WTC11 (cell line): Measurements from ENCODE around the gene GGT1.

Experiments used
- ATF1 ChIP-seq: sonication (generic); formaldehyde crosslinking; IDR thresholded peaks from 2 replicates; pipeline ENCODE4 v1.8.1; 2023; ENCODE audit warnings: mild to moderate bottlenecking, moderate library complexity, missing genetic modification reagents
- EMX1 ChIP-seq: fragments of 250-450 bp; sonication (Bioruptor Pico); IDR thresholded peaks from 2 replicates; pipeline ENCODE4 v1.8.0; 2021; ENCODE audit warnings: mild to moderate bottlenecking
- FOXK1 ChIP-seq: sonication (generic); formaldehyde crosslinking; IDR thresholded peaks from 2 replicates; pipeline ENCODE4 v1.8.0; 2022; ENCODE audit warnings: mild to moderate bottlenecking, moderate library complexity, missing genetic modification reagents
- MXD4 ChIP-seq: fragments of 250-450 bp; sonication (Bioruptor Pico); IDR thresholded peaks from 2 replicates; pipeline ENCODE4 v1.8.0; 2021; ENCODE audit warnings: mild to moderate bottlenecking, moderate library complexity, borderline replicate concordance
- RELA ChIP-seq: sonication (generic); formaldehyde crosslinking; IDR thresholded peaks from 2 replicates; pipeline ENCODE4 v1.8.1; 2022; ENCODE audit warnings: missing genetic modification reagents, mild to moderate bottlenecking, borderline replicate concordance
- TF ChIP-seq, protein P1 (sequence below): sonication (generic); formaldehyde crosslinking; IDR thresholded peaks from 2 replicates; pipeline ENCODE4 v1.8.1; 2023; ENCODE audit warnings: mild to moderate bottlenecking, missing genetic modification reagents
- TF ChIP-seq, protein P2 (sequence below): fragments of 200-600 bp; IDR thresholded peaks from 2 replicates; pipeline ENCODE4 v1.8.0; 2022; ENCODE audit warnings: antibody characterized with exemption
- TF ChIP-seq, protein P3 (sequence below): sonication (generic); formaldehyde crosslinking; IDR thresholded peaks from 2 replicates; pipeline ENCODE4 v1.8.1; 2022; ENCODE audit warnings: missing genetic modification reagents, borderline replicate concordance
- TF ChIP-seq, protein P4 (sequence below): sonication (generic); formaldehyde crosslinking; IDR thresholded peaks from 2 replicates; pipeline ENCODE4 v1.8.0; 2023; ENCODE audit warnings: mild to moderate bottlenecking, missing genetic modification reagents
- TF ChIP-seq, protein P5 (sequence below): sonication (generic); formaldehyde crosslinking; conservative IDR thresholded peaks from 2 replicates; pipeline ENCODE4 v1.8.1; 2023; ENCODE audit warnings: mild to moderate bottlenecking, low read depth, missing genetic modification reagents, moderate library complexity
- TF ChIP-seq, protein P6 (sequence below): sonication (generic); formaldehyde crosslinking; IDR thresholded peaks from 2 replicates; pipeline ENCODE4 v1.8.1; 2023; ENCODE audit warnings: mild to moderate bottlenecking, missing genetic modification reagents, moderate library complexity
- TF ChIP-seq, protein P7 (sequence below): sonication (generic); formaldehyde crosslinking; IDR thresholded peaks from 2 replicates; pipeline ENCODE4 v1.8.1; 2022; ENCODE audit warnings: low read depth, missing genetic modification reagents, borderline replicate concordance
- TF ChIP-seq, protein P8 (sequence below): sonication (generic); formaldehyde crosslinking; IDR thresholded peaks from 2 replicates; pipeline ENCODE4 v1.8.0; 2023; ENCODE audit warnings: missing genetic modification reagents, mild to moderate bottlenecking, borderline replicate concordance

DNA sequence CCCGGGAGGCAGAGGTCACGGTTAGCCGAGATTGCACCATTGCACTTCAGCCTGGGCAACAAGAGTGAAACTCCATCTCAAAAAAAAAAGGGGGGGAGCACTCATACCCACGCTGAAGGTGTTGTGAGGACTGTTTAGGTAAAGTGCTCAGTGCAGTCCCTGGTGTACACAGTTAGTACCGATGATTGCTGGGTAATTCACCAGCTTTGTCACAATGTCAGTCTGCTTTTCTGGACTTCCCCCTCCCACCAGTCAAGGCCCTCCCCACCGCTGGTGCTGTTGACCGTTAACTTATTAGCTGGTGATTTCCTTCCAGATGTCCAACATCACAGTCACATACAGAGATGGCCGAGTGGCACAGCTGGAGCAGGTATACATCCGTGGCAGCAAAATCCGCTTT, 35.3 kb upstream of the GGT1 start:
- TF ChIP-seq, protein P1, sequence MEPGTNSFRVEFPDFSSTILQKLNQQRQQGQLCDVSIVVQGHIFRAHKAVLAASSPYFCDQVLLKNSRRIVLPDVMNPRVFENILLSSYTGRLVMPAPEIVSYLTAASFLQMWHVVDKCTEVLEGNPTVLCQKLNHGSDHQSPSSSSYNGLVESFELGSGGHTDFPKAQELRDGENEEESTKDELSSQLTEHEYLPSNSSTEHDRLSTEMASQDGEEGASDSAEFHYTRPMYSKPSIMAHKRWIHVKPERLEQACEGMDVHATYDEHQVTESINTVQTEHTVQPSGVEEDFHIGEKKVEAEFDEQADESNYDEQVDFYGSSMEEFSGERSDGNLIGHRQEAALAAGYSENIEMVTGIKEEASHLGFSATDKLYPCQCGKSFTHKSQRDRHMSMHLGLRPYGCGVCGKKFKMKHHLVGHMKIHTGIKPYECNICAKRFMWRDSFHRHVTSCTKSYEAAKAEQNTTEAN (CRISPR knock-in tag) = no peak
- TF ChIP-seq FOXK1 (CRISPR knock-in tag) (no peak), ATF1 (CRISPR knock-in tag) (no peak), EMX1 (CRISPR knock-in tag) (no peak), MXD4 (CRISPR knock-in tag) (no peak), RELA (CRISPR knock-in tag) (no peak)
- TF ChIP-seq, protein P2, sequence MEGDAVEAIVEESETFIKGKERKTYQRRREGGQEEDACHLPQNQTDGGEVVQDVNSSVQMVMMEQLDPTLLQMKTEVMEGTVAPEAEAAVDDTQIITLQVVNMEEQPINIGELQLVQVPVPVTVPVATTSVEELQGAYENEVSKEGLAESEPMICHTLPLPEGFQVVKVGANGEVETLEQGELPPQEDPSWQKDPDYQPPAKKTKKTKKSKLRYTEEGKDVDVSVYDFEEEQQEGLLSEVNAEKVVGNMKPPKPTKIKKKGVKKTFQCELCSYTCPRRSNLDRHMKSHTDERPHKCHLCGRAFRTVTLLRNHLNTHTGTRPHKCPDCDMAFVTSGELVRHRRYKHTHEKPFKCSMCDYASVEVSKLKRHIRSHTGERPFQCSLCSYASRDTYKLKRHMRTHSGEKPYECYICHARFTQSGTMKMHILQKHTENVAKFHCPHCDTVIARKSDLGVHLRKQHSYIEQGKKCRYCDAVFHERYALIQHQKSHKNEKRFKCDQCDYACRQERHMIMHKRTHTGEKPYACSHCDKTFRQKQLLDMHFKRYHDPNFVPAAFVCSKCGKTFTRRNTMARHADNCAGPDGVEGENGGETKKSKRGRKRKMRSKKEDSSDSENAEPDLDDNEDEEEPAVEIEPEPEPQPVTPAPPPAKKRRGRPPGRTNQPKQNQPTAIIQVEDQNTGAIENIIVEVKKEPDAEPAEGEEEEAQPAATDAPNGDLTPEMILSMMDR = no peak
- TF ChIP-seq, protein P3, sequence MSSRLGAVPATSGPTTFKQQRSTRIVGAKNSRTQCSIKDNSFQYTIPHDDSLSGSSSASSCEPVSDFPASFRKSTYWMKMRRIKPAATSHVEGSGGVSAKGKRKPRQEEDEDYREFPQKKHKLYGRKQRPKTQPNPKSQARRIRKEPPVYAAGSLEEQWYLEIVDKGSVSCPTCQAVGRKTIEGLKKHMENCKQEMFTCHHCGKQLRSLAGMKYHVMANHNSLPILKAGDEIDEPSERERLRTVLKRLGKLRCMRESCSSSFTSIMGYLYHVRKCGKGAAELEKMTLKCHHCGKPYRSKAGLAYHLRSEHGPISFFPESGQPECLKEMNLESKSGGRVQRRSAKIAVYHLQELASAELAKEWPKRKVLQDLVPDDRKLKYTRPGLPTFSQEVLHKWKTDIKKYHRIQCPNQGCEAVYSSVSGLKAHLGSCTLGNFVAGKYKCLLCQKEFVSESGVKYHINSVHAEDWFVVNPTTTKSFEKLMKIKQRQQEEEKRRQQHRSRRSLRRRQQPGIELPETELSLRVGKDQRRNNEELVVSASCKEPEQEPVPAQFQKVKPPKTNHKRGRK (CRISPR knock-in tag) = no peak
- TF ChIP-seq, protein P4, sequence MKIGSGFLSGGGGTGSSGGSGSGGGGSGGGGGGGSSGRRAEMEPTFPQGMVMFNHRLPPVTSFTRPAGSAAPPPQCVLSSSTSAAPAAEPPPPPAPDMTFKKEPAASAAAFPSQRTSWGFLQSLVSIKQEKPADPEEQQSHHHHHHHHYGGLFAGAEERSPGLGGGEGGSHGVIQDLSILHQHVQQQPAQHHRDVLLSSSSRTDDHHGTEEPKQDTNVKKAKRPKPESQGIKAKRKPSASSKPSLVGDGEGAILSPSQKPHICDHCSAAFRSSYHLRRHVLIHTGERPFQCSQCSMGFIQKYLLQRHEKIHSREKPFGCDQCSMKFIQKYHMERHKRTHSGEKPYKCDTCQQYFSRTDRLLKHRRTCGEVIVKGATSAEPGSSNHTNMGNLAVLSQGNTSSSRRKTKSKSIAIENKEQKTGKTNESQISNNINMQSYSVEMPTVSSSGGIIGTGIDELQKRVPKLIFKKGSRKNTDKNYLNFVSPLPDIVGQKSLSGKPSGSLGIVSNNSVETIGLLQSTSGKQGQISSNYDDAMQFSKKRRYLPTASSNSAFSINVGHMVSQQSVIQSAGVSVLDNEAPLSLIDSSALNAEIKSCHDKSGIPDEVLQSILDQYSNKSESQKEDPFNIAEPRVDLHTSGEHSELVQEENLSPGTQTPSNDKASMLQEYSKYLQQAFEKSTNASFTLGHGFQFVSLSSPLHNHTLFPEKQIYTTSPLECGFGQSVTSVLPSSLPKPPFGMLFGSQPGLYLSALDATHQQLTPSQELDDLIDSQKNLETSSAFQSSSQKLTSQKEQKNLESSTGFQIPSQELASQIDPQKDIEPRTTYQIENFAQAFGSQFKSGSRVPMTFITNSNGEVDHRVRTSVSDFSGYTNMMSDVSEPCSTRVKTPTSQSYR (CRISPR knock-in tag) = no peak
- TF ChIP-seq, protein P5, sequence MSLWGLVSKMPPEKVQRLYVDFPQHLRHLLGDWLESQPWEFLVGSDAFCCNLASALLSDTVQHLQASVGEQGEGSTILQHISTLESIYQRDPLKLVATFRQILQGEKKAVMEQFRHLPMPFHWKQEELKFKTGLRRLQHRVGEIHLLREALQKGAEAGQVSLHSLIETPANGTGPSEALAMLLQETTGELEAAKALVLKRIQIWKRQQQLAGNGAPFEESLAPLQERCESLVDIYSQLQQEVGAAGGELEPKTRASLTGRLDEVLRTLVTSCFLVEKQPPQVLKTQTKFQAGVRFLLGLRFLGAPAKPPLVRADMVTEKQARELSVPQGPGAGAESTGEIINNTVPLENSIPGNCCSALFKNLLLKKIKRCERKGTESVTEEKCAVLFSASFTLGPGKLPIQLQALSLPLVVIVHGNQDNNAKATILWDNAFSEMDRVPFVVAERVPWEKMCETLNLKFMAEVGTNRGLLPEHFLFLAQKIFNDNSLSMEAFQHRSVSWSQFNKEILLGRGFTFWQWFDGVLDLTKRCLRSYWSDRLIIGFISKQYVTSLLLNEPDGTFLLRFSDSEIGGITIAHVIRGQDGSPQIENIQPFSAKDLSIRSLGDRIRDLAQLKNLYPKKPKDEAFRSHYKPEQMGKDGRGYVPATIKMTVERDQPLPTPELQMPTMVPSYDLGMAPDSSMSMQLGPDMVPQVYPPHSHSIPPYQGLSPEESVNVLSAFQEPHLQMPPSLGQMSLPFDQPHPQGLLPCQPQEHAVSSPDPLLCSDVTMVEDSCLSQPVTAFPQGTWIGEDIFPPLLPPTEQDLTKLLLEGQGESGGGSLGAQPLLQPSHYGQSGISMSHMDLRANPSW = no peak
- TF ChIP-seq, protein P6, sequence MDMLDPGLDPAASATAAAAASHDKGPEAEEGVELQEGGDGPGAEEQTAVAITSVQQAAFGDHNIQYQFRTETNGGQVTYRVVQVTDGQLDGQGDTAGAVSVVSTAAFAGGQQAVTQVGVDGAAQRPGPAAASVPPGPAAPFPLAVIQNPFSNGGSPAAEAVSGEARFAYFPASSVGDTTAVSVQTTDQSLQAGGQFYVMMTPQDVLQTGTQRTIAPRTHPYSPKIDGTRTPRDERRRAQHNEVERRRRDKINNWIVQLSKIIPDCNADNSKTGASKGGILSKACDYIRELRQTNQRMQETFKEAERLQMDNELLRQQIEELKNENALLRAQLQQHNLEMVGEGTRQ (CRISPR knock-in tag) = no peak
- TF ChIP-seq, protein P7, sequence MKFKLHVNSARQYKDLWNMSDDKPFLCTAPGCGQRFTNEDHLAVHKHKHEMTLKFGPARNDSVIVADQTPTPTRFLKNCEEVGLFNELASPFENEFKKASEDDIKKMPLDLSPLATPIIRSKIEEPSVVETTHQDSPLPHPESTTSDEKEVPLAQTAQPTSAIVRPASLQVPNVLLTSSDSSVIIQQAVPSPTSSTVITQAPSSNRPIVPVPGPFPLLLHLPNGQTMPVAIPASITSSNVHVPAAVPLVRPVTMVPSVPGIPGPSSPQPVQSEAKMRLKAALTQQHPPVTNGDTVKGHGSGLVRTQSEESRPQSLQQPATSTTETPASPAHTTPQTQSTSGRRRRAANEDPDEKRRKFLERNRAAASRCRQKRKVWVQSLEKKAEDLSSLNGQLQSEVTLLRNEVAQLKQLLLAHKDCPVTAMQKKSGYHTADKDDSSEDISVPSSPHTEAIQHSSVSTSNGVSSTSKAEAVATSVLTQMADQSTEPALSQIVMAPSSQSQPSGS = no peak
- TF ChIP-seq, protein P8, sequence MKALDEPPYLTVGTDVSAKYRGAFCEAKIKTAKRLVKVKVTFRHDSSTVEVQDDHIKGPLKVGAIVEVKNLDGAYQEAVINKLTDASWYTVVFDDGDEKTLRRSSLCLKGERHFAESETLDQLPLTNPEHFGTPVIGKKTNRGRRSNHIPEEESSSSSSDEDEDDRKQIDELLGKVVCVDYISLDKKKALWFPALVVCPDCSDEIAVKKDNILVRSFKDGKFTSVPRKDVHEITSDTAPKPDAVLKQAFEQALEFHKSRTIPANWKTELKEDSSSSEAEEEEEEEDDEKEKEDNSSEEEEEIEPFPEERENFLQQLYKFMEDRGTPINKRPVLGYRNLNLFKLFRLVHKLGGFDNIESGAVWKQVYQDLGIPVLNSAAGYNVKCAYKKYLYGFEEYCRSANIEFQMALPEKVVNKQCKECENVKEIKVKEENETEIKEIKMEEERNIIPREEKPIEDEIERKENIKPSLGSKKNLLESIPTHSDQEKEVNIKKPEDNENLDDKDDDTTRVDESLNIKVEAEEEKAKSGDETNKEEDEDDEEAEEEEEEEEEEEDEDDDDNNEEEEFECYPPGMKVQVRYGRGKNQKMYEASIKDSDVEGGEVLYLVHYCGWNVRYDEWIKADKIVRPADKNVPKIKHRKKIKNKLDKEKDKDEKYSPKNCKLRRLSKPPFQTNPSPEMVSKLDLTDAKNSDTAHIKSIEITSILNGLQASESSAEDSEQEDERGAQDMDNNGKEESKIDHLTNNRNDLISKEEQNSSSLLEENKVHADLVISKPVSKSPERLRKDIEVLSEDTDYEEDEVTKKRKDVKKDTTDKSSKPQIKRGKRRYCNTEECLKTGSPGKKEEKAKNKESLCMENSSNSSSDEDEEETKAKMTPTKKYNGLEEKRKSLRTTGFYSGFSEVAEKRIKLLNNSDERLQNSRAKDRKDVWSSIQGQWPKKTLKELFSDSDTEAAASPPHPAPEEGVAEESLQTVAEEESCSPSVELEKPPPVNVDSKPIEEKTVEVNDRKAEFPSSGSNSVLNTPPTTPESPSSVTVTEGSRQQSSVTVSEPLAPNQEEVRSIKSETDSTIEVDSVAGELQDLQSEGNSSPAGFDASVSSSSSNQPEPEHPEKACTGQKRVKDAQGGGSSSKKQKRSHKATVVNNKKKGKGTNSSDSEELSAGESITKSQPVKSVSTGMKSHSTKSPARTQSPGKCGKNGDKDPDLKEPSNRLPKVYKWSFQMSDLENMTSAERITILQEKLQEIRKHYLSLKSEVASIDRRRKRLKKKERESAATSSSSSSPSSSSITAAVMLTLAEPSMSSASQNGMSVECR (CRISPR knock-in tag) = no peak
